Psoas muscle (tissue), 8 donors: ENCODE results near the gene KLF16. TPM values are rescaled to one million over a fixed set of nuclear protein-coding genes. Genes with fewer than 3 reads are reported as not detected.

Experiments
- ATAC-seq, 4 donors: fragments of 200-7000 bp; cut with Tn5 transposase; one replicate each; pipeline ENCODE4 v1.9.1; 2020; ENCODE audit warnings: moderate library complexity in 3 of 4, mild to moderate bottlenecking in 2 of 4
- DNase-seq, 2 donors: peaks; one replicate each; pipeline ENCODE4 v3.0.0-alpha.2; 2020
- H3K27ac ChIP-seq: fragments of 200-600 bp; one replicate; pipeline ENCODE4 v1.8.0; 2022
- H3K27me3 ChIP-seq, 3 donors: fragments of 200-600 bp in 1 of 3; one replicate each; pipeline versions ENCODE4 v1.6.1 to v1.8.0; 2013 to 2022; ENCODE audit warnings: low read length in 2 of 3, mild to moderate bottlenecking in 2 of 3, moderate library complexity in 1 of 3; ENCODE audit not compliant: insufficient read depth in 3 of 3
- H3K36me3 ChIP-seq, 2 donors: fragments of 200-600 bp in 1 of 2; one replicate each; pipeline versions ENCODE4 v1.6.1 to v1.8.0; 2013 to 2022; ENCODE audit warnings: low read depth in 1 of 2, mild to moderate bottlenecking in 1 of 2, moderate library complexity in 1 of 2; ENCODE audit not compliant: insufficient read depth in 1 of 2
- H3K4me1 ChIP-seq: fragments of 200-600 bp; one replicate; pipeline ENCODE4 v1.8.0; 2022
- H3K4me3 ChIP-seq: fragments of 200-600 bp; one replicate; pipeline ENCODE4 v1.8.0; 2022; ENCODE audit warnings: mild to moderate bottlenecking
- H3K9me3 ChIP-seq: fragments of 200-600 bp; one replicate; pipeline ENCODE4 v1.8.0; 2022
- WGBS, 3 donors: extraction: QIAGEN DNeasy Blood & Tissue Kit; methylation state at CpG; one replicate each; pipeline versions ENCODE4 v1.1.6 to v1.1.7; 2013; 5-methylcytosine and 5-hydroxymethylcytosine counted together
- intact Hi-C, 2 donors: fragments of 100-400 bp; cut with DNase I; formaldehyde crosslinking; loops; one replicate each; pipeline versions ENCODE4 v1.11.0 to v1.14.2; 2022
- polyA plus RNA-seq, 3 donors: library from polyadenylated mRNA; stranded (reverse); fragments of 200-250 nt; gene quantifications; one replicate each; pipeline ENCODE4 v1.2.3, GENCODE V29; 2013
- total RNA-seq, 4 donors: library from RNA; stranded (reverse); fragmentation: NEBNext Ultra II Directional in 2 of 4; extraction: Animal tissue kit (Norgen Biotek cat#: 25700) in 2 of 4; gene quantifications; one replicate each; pipeline versions ENCODE4 v1.2.1 to v1.2.4, GENCODE V29; 2021 to 2023
- TF ChIP-seq, protein P1 (sequence below): fragments of 200-600 bp; IDR thresholded peaks from one replicate; pipeline ENCODE4 v1.8.0; 2022; ENCODE audit warnings: antibody characterized with exemption
- donor health status: healthy with polysubstance abuse.
- donor health status: DM: no; HTN: no; CAD: no; lungs with moderate emphysema.
- donor health status: Bipolar disorder and iron deficiency.
- donor health status: healthy.
- donor health status: DM: yes; HTN: yes; CAD: no.
- donor health status: DM: no; HTN: no; CAD: no.
- donor health status: DM: no; HTN: no; CAD: no.
- donor health status: DM: yes; HTN: yes; CAD: no.

KLF16 gene
- total and polyA plus RNA-seq, 7 donors: 2.2 to 13.0 (median 3.3) TPM

DNA sequence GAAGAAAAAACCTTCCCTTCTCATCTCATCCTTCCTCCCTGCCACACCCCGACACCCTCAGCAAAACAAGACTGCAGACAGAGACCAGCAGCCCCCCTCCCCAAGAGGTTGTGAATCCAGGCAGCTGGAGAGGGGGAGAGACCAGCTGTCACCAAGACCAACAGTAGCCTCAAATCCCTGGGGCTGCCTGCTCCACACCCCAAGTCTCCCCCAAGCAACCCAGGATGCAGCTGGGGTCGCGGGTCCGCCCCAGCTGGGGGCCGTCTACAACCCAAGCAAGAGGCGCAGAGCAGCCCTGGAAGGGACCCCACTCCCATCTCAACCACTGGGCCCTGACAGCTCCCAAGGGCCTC is 7.1 kb downstream of the KLF16 start:
- intact Hi-C loops: no loop called here
- Histone ChIP-seq H3K27me3 (peaks cover 0 to 19% (median 2%) of the 10 kb centered on the region in 3 donors), H3K27ac (peak overlapping the region; percentile 71), H3K9me3 (no peaks in the 10 kb centered on the region), H3K36me3 (no peaks in the 10 kb centered on the region), H3K4me3 (peak overlapping the region; percentile 61), H3K4me1 (peaks cover 30% of the 10 kb centered on the region)
- WGBS, 3 donors: 32 to 43% (median 42%) methylated on average over 6 of the region's 6 CpGs
- TF ChIP-seq, protein P1, sequence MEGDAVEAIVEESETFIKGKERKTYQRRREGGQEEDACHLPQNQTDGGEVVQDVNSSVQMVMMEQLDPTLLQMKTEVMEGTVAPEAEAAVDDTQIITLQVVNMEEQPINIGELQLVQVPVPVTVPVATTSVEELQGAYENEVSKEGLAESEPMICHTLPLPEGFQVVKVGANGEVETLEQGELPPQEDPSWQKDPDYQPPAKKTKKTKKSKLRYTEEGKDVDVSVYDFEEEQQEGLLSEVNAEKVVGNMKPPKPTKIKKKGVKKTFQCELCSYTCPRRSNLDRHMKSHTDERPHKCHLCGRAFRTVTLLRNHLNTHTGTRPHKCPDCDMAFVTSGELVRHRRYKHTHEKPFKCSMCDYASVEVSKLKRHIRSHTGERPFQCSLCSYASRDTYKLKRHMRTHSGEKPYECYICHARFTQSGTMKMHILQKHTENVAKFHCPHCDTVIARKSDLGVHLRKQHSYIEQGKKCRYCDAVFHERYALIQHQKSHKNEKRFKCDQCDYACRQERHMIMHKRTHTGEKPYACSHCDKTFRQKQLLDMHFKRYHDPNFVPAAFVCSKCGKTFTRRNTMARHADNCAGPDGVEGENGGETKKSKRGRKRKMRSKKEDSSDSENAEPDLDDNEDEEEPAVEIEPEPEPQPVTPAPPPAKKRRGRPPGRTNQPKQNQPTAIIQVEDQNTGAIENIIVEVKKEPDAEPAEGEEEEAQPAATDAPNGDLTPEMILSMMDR: no peak
- DNase-seq: no peak
- no peak for ATAC-seq

DNA sequence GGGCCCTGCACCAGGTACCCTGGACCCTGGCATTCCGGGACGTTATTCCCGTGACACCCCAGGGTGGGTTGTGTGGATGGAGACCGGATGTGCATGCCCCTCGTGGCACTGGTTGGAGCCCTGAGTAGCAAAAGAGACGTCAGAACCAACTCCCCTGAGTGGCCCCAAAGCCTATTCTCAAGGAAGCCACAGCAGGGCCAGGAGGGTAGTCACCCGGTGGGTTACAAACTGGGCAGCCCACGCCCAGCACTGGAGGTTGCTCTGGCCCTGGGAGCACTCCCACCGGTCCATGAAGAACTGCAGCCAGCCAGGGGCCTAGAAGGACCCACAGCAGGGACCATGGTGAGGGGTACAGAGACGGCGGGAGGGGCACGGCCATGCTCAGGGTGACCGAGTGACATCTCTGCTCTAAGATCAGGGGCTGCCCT is 7.5 kb downstream of the KLF16 start:
- TF ChIP-seq, protein P1: no peak
- intact Hi-C loops: no loop called here
- no peaks in the 10 kb centered on the region for H3K9me3 ChIP-seq
- H3K36me3 ChIP-seq: no peaks in the 10 kb centered on the region
- DNase-seq (no peak), ATAC-seq (no peak)
- H3K27ac ChIP-seq: peak overlapping the region; percentile 71
- H3K27me3 ChIP-seq: peaks cover 0 to 20% (median 2%) of the 10 kb centered on the region in 3 donors
- peak overlapping the region; percentile 61 for H3K4me3 ChIP-seq
- WGBS, 3 donors: 17 to 34% (median 25%) methylated on average over 13 of the region's 13 CpGs
- H3K4me1 ChIP-seq: peaks cover 30% of the 10 kb centered on the region

DNA sequence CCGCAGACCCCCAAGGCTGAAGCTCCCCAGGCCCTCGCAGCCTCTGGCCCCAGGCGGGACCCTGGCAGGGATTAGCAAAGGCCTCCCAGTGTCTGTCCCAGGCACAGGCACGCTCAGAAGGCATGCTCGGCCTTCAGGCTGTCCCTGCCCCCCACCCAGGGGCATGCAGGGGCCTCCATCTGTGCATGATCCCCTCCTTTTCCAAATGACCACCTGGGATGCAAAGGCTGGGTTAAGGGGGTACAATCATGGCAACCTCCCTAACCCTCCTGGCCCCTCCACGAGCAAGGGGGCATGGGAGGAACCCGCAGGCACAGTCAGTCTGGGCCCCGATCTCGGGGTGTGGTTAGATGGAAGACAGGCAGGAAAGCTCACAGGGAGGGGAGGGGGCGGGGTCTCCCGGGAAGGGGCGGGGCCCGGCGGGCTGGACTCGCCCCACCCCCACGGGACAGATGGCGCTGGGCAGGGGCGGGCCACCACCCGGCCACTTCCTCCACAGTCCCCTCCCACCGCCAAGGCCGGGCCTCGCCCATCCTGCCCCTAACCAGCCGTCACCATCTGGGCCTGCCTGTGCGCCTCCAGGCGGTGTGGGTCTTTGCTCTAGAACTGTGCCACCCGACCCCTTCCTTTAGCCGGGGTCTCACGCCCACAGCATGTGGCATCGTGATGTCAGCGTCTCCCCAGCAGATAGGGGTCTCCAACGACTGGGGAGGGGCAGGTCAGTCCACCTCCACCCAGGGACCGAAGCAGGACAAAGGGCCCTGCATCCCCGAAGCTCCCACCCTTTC is 8.1 kb downstream of the KLF16 start:
- no peaks in the 10 kb centered on the region for H3K9me3 ChIP-seq
- peak overlapping the region; percentile 61 for H3K4me3 ChIP-seq
- no peaks in the 10 kb centered on the region for H3K36me3 ChIP-seq
- H3K4me1 ChIP-seq: peaks cover 30% of the 10 kb centered on the region
- WGBS, 3 donors: 19 to 31% (median 22%) methylated on average over 23 to 33 of the region's 33 CpGs
- H3K27me3 ChIP-seq: peaks cover 0 to 20% (median 2%) of the 10 kb centered on the region in 3 donors
- H3K27ac ChIP-seq: peak overlapping the region; percentile 71
- intact Hi-C loops: no loop called here
- TF ChIP-seq, protein P1: no peak
- peak; percentile 54 to 67 (median 63) for ATAC-seq
- peak; percentile 87 to 91 for DNase-seq

DNA sequence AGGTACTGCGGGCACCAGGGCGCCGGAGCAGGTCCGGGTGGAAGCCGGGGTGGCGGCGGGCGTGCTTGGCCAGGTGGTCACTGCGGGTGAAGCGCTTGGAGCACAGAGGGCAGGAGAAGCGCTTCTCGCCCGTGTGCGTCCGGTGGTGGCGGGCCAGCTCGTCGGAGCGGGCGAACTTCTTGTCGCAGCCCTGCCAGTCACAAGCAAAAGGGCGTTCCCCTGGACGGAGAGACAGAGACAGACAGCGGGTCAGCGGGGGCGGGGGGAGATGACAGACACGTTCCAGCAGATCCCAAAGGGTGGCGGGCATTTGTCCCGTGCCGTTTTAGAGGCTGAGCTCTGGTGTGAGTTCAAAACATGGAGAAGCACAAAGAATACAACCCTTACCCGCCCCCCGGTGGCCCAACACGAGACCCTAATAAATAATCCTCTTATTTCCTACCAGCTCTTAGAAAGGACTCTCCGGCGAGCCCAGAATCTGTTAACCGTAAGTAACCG is 8.8 kb downstream of the KLF16 start:
- Histone ChIP-seq H3K27ac (no peak overlapping the region), H3K4me1 (peaks cover 30% of the 10 kb centered on the region), H3K27me3 (peaks cover 0 to 20% (median 2%) of the 10 kb centered on the region in 3 donors), H3K9me3 (no peaks in the 10 kb centered on the region), H3K36me3 (no peaks in the 10 kb centered on the region), H3K4me3 (no peak overlapping the region)
- DNase-seq (peak in 1 of 2 donors; percentile 46), ATAC-seq (no peak)
- intact Hi-C loops: no loop called here
- WGBS, 3 donors: 74 to 76% (median 75%) methylated on average over 34 to 37 of the region's 37 CpGs
- TF ChIP-seq, protein P1: no peak
